Fibroblast of mammary gland (primary cell): ENCODE data around the gene PPP4R3B.

Experiments
- DNase-seq: peaks from one replicate; pipeline ENCODE4 v3.0.0-alpha.2; 2010; ENCODE audit warnings: low read depth
- H3K4me3 ChIP-seq: 2 replicates; pipeline ENCODE4 v1.5.1; 2011; ENCODE audit warnings: low read depth, mild to moderate bottlenecking, low read length, moderate library complexity; ENCODE audit not compliant: control insufficient read depth
- TF ChIP-seq, protein P1 (sequence below): conservative IDR thresholded peaks from 2 replicates; pipeline ENCODE4 v1.5.1; 2011; ENCODE audit warnings: low read depth, low read length, inconsistent platforms; ENCODE audit not compliant: control insufficient read depth, insufficient read depth

PPP4R3B gene

DNA sequence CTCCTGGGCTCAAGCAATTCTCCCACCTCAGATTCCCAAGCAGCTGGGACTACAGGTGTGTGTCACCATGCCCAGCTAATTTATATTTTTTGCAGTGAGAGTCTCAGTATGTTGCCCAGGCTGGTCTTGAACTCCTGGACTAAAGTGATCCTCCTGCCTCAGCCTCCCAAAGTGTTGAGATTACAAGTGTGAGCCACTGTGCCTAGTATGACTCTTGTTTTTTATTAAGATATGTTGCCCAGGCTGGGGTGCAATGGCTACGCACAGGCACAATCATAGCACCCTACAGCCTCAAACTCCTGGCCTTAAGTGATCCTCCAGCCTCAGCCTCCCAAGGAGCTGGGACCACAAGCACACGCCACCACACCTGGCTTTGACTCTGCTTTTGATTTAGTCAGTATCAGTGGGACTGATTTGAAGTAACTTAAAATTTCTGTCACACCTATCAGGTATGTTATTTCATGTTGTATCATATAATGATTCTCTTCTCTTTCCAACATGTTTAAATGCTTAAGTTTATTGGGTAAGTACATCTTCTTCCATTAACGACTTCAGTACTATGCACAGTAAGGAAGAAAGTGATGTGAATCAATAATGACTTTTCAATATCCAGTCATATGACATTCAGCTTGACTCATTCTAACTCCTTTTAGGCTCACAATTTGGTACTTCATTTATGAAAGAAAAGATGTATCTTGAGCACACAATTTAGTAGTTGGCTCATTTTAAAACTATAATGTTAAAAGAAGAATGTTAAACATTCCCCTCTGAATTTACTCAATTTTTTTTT is 6.3 kb downstream of the PPP4R3B start:
- TF ChIP-seq, protein P1, sequence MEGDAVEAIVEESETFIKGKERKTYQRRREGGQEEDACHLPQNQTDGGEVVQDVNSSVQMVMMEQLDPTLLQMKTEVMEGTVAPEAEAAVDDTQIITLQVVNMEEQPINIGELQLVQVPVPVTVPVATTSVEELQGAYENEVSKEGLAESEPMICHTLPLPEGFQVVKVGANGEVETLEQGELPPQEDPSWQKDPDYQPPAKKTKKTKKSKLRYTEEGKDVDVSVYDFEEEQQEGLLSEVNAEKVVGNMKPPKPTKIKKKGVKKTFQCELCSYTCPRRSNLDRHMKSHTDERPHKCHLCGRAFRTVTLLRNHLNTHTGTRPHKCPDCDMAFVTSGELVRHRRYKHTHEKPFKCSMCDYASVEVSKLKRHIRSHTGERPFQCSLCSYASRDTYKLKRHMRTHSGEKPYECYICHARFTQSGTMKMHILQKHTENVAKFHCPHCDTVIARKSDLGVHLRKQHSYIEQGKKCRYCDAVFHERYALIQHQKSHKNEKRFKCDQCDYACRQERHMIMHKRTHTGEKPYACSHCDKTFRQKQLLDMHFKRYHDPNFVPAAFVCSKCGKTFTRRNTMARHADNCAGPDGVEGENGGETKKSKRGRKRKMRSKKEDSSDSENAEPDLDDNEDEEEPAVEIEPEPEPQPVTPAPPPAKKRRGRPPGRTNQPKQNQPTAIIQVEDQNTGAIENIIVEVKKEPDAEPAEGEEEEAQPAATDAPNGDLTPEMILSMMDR: no peak
- no peak for DNase-seq
- no peak overlapping the region for H3K4me3 ChIP-seq

DNA sequence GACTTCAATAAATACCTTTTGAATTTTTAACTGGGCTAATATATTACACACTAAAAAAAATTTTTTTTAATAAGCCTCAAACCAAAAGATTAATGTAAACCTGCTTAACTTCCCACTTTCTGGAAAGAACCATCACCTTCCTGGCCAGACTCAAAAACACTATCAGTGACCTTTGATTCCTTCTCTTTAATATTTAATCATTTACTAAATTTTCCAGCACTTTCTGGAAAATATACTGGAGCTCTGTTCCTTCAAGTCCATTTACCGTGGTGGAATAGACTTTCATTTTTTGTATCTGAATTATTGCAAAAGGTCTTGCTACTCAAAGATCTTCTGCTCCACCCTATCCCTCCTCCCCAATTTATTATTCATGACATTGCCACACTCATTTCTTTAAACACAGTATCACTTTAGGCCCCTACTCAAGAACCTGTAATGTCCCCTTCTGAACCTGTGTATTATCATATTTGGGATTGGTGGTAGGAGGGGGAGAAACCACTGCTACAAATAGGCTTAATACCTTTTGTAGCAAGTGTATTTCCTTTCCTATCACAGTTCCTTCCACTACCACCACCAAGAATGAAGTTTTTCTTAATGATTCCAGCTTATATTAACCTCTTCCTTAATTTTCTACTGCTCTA is 7.4 kb downstream of the PPP4R3B start:
- no peak for DNase-seq
- TF ChIP-seq, protein P1: no peak
- H3K4me3 ChIP-seq: no peak overlapping the region

DNA sequence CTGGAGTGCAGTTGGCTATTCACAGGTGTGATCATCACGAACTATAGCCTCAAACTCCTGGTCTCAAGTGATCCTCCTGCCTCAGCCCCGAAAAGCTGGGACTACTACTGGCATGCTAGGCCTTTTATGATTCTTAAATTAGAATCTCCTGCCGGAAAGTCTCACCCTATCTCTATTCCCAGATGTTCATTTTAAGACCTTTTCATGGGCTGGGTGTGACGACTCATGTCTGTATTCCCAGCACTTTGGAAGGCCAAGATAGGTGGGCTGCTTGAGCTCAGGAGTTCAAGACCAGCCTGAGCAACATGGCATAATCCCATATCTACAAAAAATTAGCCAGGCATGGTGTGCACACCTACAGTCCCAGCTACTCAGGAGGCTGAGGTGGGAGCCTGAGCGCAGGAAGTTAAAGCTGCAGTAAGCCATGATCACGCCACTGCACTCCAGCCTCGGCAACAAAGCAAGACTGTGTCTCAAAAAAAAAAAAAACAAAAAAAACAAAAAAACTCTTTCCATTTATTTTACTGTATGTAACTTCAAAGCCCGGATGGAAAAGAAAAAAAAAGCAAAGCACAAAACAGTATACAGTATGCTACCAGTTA is 8.1 kb downstream of the PPP4R3B start:
- DNase-seq: no peak
- no peak overlapping the region for H3K4me3 ChIP-seq
- TF ChIP-seq, protein P1: no peak

DNA sequence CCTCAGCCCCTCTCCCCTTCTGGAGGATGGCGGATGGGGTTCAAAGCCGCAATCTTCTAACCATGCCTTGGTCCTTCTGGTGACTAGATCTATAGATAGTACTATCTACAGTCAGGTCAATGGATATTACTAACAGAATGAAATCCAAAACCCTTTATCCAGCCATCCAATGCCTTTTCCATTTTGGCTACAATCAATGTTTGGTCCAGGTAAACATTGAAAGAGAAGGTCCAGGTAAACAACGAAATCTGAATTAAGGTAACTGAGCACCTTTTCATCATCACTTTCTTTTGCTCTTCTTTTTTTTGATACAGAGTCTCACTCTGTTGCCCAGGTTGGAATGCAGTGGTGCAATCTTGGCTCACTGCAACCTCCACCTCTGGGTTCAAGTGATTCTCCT is 9.7 kb downstream of the PPP4R3B start:
- no peak for DNase-seq
- TF ChIP-seq, protein P1: no peak

DNA sequence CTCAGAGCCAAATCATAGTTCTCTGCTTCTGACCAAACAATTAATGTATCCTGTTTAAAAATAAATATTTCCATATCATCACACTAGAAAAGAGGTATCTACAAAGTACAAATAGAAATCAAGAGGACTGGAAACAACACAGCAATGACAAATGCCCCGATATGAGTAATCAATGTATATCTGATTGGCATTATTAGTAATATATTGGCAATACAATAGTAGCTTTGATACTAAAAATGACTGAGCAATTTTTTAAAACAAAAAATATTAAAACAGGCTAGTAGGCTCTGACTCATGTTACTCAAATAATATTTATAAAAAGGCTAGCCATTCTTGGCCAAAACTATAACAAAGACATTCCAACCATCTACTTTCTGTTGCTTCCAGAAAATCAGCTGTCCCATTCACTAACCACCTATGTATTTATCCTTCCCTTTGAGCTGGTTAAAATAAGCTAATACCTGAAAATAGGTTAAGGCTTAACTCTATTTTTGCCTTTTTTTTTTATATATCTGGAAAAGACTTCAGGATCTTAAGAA is 13.3 kb downstream of the PPP4R3B start:
- TF ChIP-seq, protein P1: no peak
- H3K4me3 ChIP-seq: no peak overlapping the region
- no peak for DNase-seq

More for the DNA sequence above, 9.7 kb downstream of the PPP4R3B start:
- no peak overlapping the region for H3K4me3 ChIP-seq

DNA sequence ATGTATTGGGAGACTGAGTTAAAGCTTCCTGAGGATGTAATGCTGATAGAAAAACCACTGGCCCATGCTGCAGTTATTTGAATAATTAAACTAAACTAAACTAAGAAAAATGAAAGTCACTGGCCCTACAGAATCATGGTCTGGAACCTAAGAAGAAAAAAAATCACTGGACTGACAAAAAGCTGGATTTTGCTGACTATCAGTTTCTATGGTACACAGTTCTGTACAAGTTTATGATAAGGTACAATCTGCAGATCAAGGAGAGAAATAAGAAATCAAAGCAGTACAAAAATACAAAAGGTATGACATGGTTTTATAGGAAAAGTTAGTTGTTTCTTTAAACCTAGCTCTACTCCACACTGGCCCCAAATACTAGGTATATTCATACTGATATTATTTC is 15.6 kb downstream of the PPP4R3B start:
- DNase-seq: no peak
- TF ChIP-seq, protein P1: no peak
- H3K4me3 ChIP-seq: no peak overlapping the region
